Upper lobe of left lung (tissue), 6 donors: ENCODE data around the gene ACTMAP. TPM values are rescaled to one million over a fixed set of nuclear protein-coding genes. Genes with fewer than 3 reads are reported as not detected.
"Not testable (repeated sequence)": the region's sequence is repeated elsewhere in the genome, so short reads cannot be mapped to it uniquely, and the experiment has no call there.

Experiments used
- ATAC-seq, 2 donors: fragments of 200-7000 bp; cut with Tn5 transposase; one replicate each; pipeline ENCODE4 v1.9.1; 2022; ENCODE audit warnings: mild to moderate bottlenecking in 2 of 2, moderate library complexity in 2 of 2; ENCODE audit not compliant: low FRiP score in 2 of 2
- DNase-seq, 2 donors: peaks; one replicate each; pipeline ENCODE4 v3.0.0-alpha.2; 2019 to 2020
- H3K27ac ChIP-seq, 4 donors: fragments of 200-600 bp; sonication (generic); one replicate each; pipeline ENCODE4 v1.5.1; 2016 to 2019
- H3K27me3 ChIP-seq, 4 donors: fragments of 200-600 bp; sonication (generic); one replicate each; pipeline ENCODE4 v1.5.1; 2017 to 2019
- H3K36me3 ChIP-seq, 4 donors: fragments of 200-600 bp; sonication (generic); one replicate each; pipeline ENCODE4 v1.5.1; 2016 to 2019
- H3K4me1 ChIP-seq, 4 donors: fragments of 200-600 bp; sonication (generic); one replicate each; pipeline ENCODE4 v1.5.1; 2018 to 2019
- H3K4me3 ChIP-seq, 4 donors: fragments of 200-600 bp; sonication (generic); one replicate each; pipeline ENCODE4 v1.5.1; 2017 to 2019; ENCODE audit warnings: mild to moderate bottlenecking in 2 of 4, moderate library complexity in 1 of 4
- H3K9me3 ChIP-seq, 4 donors: fragments of 200-600 bp; sonication (generic); one replicate each; pipeline ENCODE4 v1.5.1; 2018 to 2019
- EP300 ChIP-seq, 4 donors: sonication (generic); formaldehyde crosslinking; IDR thresholded peaks; one replicate each; pipeline ENCODE4 v1.5.1; 2017; ENCODE audit warnings: antibody characterized with exemption in 4 of 4, control low read depth in 2 of 4
- POLR2A ChIP-seq, 4 donors: fragments of 450-650 bp; IDR thresholded peaks; one replicate each; pipeline ENCODE4 v1.5.1; 2016 to 2017; ENCODE audit warnings: antibody characterized with exemption in 4 of 4, mild to moderate bottlenecking in 2 of 4
- POLR2AphosphoS5 ChIP-seq, 2 donors: sonication (generic); formaldehyde crosslinking; IDR thresholded peaks; one replicate each; pipeline ENCODE4 v1.5.1; 2017; ENCODE audit warnings: antibody characterized with exemption in 2 of 2
- WGBS, 2 donors: methylation state at CpG; one replicate each; pipeline ENCODE4 v1.1.5; 2017 to 2018; 5-methylcytosine and 5-hydroxymethylcytosine counted together
- total RNA-seq, 6 donors: library from RNA; depleted of rRNA in 4 of 6; stranded (reverse); fragments of >200 nt in 4 of 6; gene quantifications; one replicate each; pipeline versions ENCODE4 v1.1.0 to v1.2.1, GENCODE V29; 2016 to 2021
- TF ChIP-seq, protein P1 (sequence below), 6 experiments: fragments of 450-650 bp in 4 of 6; fragments of 200-600 bp in 2 of 6; sonication (generic) in 2 of 6; IDR thresholded peaks; one replicate each; pipeline ENCODE4 v1.5.1; 2016 to 2019; ENCODE audit warnings: antibody characterized with exemption in 6 of 6
- donor health status: DM: no; HTN: no; CAD: no; lungs with moderate emphysema.
- donor health status: DM: no; HTN: yes; CAD: no; lungs with severe emphysema.

The ACTMAP gene
- total RNA-seq, 6 donors from 2014 or later, result 16.0 to 28.4 (median 21.5) TPM

DNA sequence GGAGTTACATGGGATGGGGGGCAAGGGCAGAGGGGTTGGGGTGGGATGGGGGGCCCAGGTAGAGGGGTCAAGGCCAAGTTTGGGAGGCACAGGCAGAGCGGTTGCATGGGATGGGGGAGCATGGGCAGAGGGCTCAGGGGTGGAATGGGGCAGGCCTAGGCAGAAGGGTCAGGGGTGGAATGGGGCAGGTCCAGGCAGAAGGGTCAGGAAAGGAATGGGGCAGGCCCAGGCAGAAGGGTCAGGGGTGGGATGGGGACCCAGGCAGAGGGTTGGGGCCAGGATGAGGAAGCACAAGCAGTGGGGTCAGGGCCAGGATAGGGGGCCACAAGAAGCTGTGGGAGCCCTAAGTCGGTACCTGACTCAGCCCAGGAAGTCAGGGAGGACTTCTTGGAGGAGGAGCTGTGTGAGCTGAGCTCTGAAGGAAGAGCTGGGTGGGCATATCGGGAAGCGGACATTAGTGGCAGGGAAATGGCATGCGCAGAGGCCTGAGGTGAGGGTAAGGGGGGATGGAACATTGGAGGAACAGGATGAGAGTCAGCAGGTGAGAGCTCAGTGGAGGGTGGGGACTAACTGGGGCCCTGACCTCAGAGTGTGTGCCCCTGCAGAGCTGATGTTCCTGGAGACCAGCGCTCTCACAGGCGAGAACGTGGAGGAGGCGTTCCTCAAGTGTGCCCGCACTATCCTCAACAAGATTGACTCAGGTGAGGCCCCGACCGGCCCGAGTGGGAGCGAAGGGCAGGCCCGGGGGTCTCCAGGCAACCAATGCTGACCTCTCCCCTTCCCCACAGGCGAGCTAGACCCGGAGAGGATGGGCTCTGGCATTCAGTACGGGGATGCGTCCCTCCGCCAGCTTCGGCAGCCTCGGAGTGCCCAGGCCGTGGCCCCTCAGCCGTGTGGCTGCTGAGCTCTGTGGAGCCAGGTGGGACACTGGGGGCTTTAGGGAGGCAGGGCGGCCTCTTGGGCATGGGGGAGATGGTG lies 36.1 kb upstream of the ACTMAP start:
- H3K27me3 ChIP-seq, result no peaks in the 10 kb centered on the region
- DNase-seq (peak in 1 of 2 donors; percentile 66), ATAC-seq (peak; percentile 8 to 16)
- no peaks in the 10 kb centered on the region for H3K9me3 ChIP-seq
- H3K36me3 ChIP-seq, result peaks cover 0 to 30% (median 19%) of the 10 kb centered on the region in 4 donors
- no peak overlapping the region for H3K4me3 ChIP-seq
- 92 to 94% methylated on average over 16 to 25 of the region's 25 CpGs for WGBS, 2 donors
- no peak for TF ChIP-seq EP300 (IDR thresholded peaks at IDR 0.05)
- no peak for TF ChIP-seq POLR2A (IDR thresholded peaks at IDR 0.05)
- TF ChIP-seq, protein P1, sequence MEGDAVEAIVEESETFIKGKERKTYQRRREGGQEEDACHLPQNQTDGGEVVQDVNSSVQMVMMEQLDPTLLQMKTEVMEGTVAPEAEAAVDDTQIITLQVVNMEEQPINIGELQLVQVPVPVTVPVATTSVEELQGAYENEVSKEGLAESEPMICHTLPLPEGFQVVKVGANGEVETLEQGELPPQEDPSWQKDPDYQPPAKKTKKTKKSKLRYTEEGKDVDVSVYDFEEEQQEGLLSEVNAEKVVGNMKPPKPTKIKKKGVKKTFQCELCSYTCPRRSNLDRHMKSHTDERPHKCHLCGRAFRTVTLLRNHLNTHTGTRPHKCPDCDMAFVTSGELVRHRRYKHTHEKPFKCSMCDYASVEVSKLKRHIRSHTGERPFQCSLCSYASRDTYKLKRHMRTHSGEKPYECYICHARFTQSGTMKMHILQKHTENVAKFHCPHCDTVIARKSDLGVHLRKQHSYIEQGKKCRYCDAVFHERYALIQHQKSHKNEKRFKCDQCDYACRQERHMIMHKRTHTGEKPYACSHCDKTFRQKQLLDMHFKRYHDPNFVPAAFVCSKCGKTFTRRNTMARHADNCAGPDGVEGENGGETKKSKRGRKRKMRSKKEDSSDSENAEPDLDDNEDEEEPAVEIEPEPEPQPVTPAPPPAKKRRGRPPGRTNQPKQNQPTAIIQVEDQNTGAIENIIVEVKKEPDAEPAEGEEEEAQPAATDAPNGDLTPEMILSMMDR (IDR thresholded peaks at IDR 0.05), result no peak
- no peak for TF ChIP-seq POLR2AphosphoS5 (IDR thresholded peaks at IDR 0.05)
- H3K4me1 ChIP-seq, result peaks cover 0 to 8% (median 3%) of the 10 kb centered on the region in 4 donors
- H3K27ac ChIP-seq, result no peak overlapping the region

DNA sequence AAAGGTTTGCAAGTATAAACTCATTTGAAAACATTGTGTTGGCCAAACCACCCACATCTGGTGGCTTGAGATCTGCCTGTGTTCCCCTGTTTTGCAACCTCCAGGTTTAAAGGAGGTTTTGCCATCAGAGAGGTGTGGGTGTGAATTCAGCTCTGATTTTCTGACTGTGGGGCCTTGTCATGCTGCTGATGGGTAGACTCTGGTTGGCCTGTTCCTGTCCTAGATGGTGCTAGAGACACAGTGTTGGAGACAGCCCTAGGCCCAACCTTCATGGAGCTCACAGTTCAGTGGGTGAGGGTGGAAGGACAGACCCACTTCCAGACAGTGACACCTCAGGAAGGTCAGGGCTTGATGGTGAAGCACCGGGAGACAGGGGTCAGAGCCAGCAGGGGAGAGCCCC lies 35.2 kb upstream of the ACTMAP start:
- Histone ChIP-seq H3K9me3 (no peaks in the 10 kb centered on the region), H3K4me1 (peaks cover 0 to under 1% (median 0%) of the 10 kb centered on the region in 4 donors), H3K27me3 (no peaks in the 10 kb centered on the region), H3K36me3 (peaks cover 0 to 30% (median 16%) of the 10 kb centered on the region in 4 donors), H3K27ac (no peak overlapping the region), H3K4me3 (no peak overlapping the region)
- 78 to 91% methylated on average over 1 of the region's 1 CpG for WGBS, 2 donors
- TF ChIP-seq, protein P1 (IDR thresholded peaks at IDR 0.05), result no peak
- TF ChIP-seq POLR2A (IDR thresholded peaks at IDR 0.05) (no peak), POLR2AphosphoS5 (IDR thresholded peaks at IDR 0.05) (no peak), EP300 (IDR thresholded peaks at IDR 0.05) (no peak)
- DNase-seq (no peak), ATAC-seq (no peak)

DNA sequence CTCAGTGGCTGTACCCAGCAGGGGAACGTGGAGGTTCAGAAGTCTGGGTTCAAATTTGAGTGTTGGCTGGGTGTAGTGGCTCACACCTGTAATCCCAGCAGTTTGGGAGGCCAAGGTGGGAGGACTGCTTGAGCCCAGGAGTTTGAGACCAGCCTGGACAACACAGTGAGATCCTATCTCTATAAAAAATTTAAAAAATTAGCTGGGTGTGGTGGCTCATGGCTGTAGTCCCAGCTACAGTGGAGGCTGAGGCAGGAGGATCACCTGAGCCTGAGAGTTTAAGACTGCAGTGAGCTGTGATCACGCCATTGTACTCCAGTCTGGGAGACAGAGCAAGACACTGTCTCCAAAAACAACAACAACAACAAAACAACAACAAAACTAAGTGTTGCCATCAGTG lies 33.9 kb upstream of the ACTMAP start:
- H3K36me3 ChIP-seq, result peaks cover 0 to 30% (median 16%) of the 10 kb centered on the region in 4 donors
- not testable (repeated sequence) for H3K9me3 ChIP-seq, H3K4me1 ChIP-seq, DNase-seq, H3K27me3 ChIP-seq, H3K4me3 ChIP-seq, H3K27ac ChIP-seq, ATAC-seq
- WGBS, 2 donors, result 100% methylated on average over 1 to 2 of the region's 2 CpGs

DNA sequence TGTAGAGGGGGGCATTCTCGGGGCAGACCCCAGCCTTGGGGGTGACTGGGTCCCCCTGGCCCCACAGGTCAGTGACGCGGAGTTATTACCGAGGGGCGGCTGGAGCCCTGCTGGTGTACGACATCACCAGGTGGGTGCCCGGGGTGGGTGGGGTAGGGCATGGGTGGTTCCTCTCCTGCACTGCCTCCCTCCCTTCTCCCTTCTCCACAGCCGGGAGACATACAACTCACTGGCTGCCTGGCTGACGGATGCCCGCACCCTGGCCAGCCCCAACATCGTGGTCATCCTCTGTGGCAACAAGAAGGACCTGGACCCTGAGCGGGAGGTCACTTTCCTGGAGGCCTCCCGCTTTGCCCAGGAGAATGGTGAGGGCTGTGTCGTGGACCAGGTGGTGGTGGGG lies 33.4 kb upstream of the ACTMAP start:
- H3K36me3 ChIP-seq, result peaks cover 0 to 30% (median 16%) of the 10 kb centered on the region in 4 donors
- TF ChIP-seq POLR2AphosphoS5 (IDR thresholded peaks at IDR 0.05) (no peak), POLR2A (IDR thresholded peaks at IDR 0.05) (no peak), EP300 (IDR thresholded peaks at IDR 0.05) (no peak)
- TF ChIP-seq, protein P1 (IDR thresholded peaks at IDR 0.05), result no peak
- H3K4me3 ChIP-seq, result no peak overlapping the region
- H3K4me1 ChIP-seq, result peaks cover 6 to 9% (median 7%) of the 10 kb centered on the region in 4 donors
- ATAC-seq (no peak), DNase-seq (peak in 1 of 2 donors; percentile 55)
- 90 to 95% methylated on average over 5 to 12 of the region's 14 CpGs for WGBS, 2 donors
- H3K9me3 ChIP-seq, result no peaks in the 10 kb centered on the region
- no peak overlapping the region for H3K27ac ChIP-seq
- H3K27me3 ChIP-seq, result no peaks in the 10 kb centered on the region

DNA sequence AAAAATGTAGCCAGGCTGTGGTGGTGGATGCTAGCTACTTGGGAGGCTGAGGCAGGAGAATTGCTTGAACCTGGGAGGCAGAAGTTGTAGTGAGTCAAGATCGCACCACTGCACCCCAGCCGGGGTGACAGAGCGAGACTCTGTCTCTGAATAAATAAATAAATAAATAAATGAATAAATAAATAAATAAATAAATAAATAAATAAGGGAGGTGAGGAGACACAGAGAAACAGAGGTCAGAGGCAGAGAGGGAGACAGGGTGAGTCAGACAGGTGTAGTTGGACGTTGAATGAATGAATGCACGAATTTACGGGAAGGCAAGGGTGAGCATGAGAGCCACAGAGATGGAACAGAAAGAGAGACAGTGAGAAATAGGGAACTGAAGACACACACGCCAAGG lies 30.9 kb upstream of the ACTMAP start:
- no peak for ATAC-seq
- Histone ChIP-seq H3K36me3 (peaks cover 0 to 18% (median 9%) of the 10 kb centered on the region in 4 donors), H3K9me3 (no peaks in the 10 kb centered on the region), H3K4me1 (peaks cover 13 to 20% (median 18%) of the 10 kb centered on the region in 4 donors), H3K27me3 (no peaks in the 10 kb centered on the region), H3K4me3 (no peak overlapping the region), H3K27ac (no peak overlapping the region)
- no peak for DNase-seq
- TF ChIP-seq EP300 (IDR thresholded peaks at IDR 0.05) (no peak), POLR2A (IDR thresholded peaks at IDR 0.05) (no peak), POLR2AphosphoS5 (IDR thresholded peaks at IDR 0.05) (no peak)
- TF ChIP-seq, protein P1 (IDR thresholded peaks at IDR 0.05), result no peak
- 90 to 96% methylated on average over 7 of the region's 7 CpGs for WGBS, 2 donors
